Neural cell (in vitro differentiated cells): ENCODE measurements around the gene NTHL1. TPM values are rescaled to one million over a fixed set of nuclear protein-coding genes. Genes with fewer than 3 reads are reported as not detected.

Experiments
- H2AFZ ChIP-seq: fragments of 200-600, 300-800 bp; sonication (generic), shearing (Covaris generic); 2 replicates; pipeline ENCODE4 v1.6.0; 2014; ENCODE audit warnings: low read depth, mild to moderate bottlenecking, antibody characterized with exemption, low read length, moderate library complexity
- H3F3A ChIP-seq: fragments of 200-600 bp; shearing (Covaris generic); 2 replicates; pipeline ENCODE4 v1.6.1; 2016; ENCODE audit warnings: mild to moderate bottlenecking, moderate library complexity, mixed read lengths, antibody characterized with exemption, low read length; ENCODE audit not compliant: insufficient read depth, poor library complexity, severe bottlenecking
- H3K27ac ChIP-seq: fragments of 200-600, 300-800 bp; sonication (generic), shearing (Covaris generic); 2 replicates; pipeline ENCODE4 v1.5.1; 2014; ENCODE audit warnings: mild to moderate bottlenecking, low read length, moderate library complexity
- H3K27me3 ChIP-seq: fragments of 300-800, 200-600 bp; sonication (generic), shearing (Covaris generic); 2 replicates; pipeline ENCODE4 v1.6.0; 2014; ENCODE audit warnings: mild to moderate bottlenecking, low read depth, low read length, moderate library complexity; ENCODE audit not compliant: insufficient read depth
- H3K36me3 ChIP-seq: fragments of 300-800, 200-600 bp; sonication (generic), shearing (Covaris generic); 2 replicates; pipeline ENCODE4 v1.5.1; 2014; ENCODE audit warnings: mild to moderate bottlenecking, antibody characterized with exemption, low read length, moderate library complexity; ENCODE audit not compliant: insufficient read depth
- H3K4me2 ChIP-seq: fragments of 300-800, 200-600 bp; sonication (generic), shearing (Covaris generic); 2 replicates; pipeline ENCODE4 v1.6.0; 2014; ENCODE audit warnings: mild to moderate bottlenecking, low read length
- H3K4me3 ChIP-seq: fragments of 300-800, 200-600 bp; sonication (generic), shearing (Covaris generic); 2 replicates; pipeline ENCODE4 v1.5.1; 2014; ENCODE audit warnings: mild to moderate bottlenecking, low read length, moderate library complexity
- H3K79me2 ChIP-seq: fragments of 200-600 bp; shearing (Covaris generic); replicated peaks from 2 replicates; pipeline ENCODE4 v1.6.0; 2014; ENCODE audit warnings: mild to moderate bottlenecking, low read length, moderate library complexity; ENCODE audit not compliant: insufficient read depth
- H3K9ac ChIP-seq: fragments of 300-800, 200-600 bp; sonication (generic), shearing (Covaris generic); 2 replicates; pipeline ENCODE4 v1.6.1; 2016; ENCODE audit warnings: mild to moderate bottlenecking, low read length, mixed read lengths
- H3K9me2 ChIP-seq: fragments of 200-600 bp; shearing (Covaris generic); 2 replicates; pipeline ENCODE4 v1.6.1; 2016; ENCODE audit warnings: mild to moderate bottlenecking, low read length, mixed read lengths; ENCODE audit not compliant: insufficient read depth
- H3K9me3 ChIP-seq: fragments of 200-600, 300-800 bp; sonication (generic), shearing (Covaris generic); 2 replicates; pipeline ENCODE4 v1.6.1; 2016; ENCODE audit warnings: mild to moderate bottlenecking, mixed run types, low read length, moderate library complexity, mixed read lengths
- H4K20me1 ChIP-seq: fragments of 200-600 bp; shearing (Covaris generic); 2 replicates; pipeline ENCODE4 v1.6.1; 2016; ENCODE audit warnings: mild to moderate bottlenecking, mixed run types; ENCODE audit not compliant: insufficient read depth
- CTCF ChIP-seq: fragments of 450-650 bp; IDR thresholded peaks from 2 replicates; pipeline ENCODE4 v1.5.1; 2014; ENCODE audit warnings: antibody characterized with exemption, mild to moderate bottlenecking, moderate library complexity; ENCODE audit not compliant: poor library complexity, severe bottlenecking
- EP300 ChIP-seq: fragments of 450-650 bp; conservative IDR thresholded peaks from 2 replicates; pipeline ENCODE4 v1.6.1; 2014; ENCODE audit warnings: antibody characterized with exemption, mild to moderate bottlenecking, moderate library complexity; ENCODE audit not compliant: poor library complexity, severe bottlenecking
- EZH2 ChIP-seq: fragments of 200-600, 300-800 bp; shearing (Covaris generic), sonication (generic); IDR thresholded peaks from 2 replicates; pipeline ENCODE4 v1.6.1; 2014; ENCODE audit warnings: antibody characterized with exemption, low read length, borderline replicate concordance, mild to moderate bottlenecking; ENCODE audit not compliant: insufficient read depth, poor library complexity, severe bottlenecking
- MXI1 ChIP-seq: fragments of 450-650 bp; conservative IDR thresholded peaks from 2 replicates; pipeline ENCODE4 v1.6.1; 2014; ENCODE audit warnings: antibody characterized with exemption, mild to moderate bottlenecking; ENCODE audit not compliant: poor library complexity, severe bottlenecking
- POLR2AphosphoS5 ChIP-seq: IDR thresholded peaks from 2 replicates; pipeline ENCODE4 v1.6.1; 2012
- RAD21 ChIP-seq: fragments of 450-650 bp; conservative IDR thresholded peaks from 2 replicates; pipeline ENCODE4 v1.6.1; 2014; ENCODE audit warnings: antibody characterized with exemption, mild to moderate bottlenecking, moderate library complexity
- REST ChIP-seq: IDR thresholded peaks from 2 replicates; pipeline ENCODE4 v1.6.1; 2012; ENCODE audit warnings: borderline replicate concordance
- SMC3 ChIP-seq: fragments of 450-650 bp; conservative IDR thresholded peaks from 2 replicates; pipeline ENCODE4 v1.6.1; 2014; ENCODE audit warnings: antibody characterized with exemption, mild to moderate bottlenecking, moderate library complexity; ENCODE audit not compliant: poor library complexity
- TAF1 ChIP-seq: IDR thresholded peaks from 2 replicates; pipeline ENCODE4 v1.6.1; 2012; ENCODE audit warnings: low read depth
- polyA plus RNA-seq: library from polyadenylated mRNA; depleted of rRNA; stranded (reverse); fragments of >200 nt; gene quantifications from 2 replicates; pipeline ENCODE4 v1.2.3, GENCODE V29; 2014

Gene NTHL1
- polyA plus RNA-seq, 1 donor from 2014 or later: 43.1 TPM

DNA sequence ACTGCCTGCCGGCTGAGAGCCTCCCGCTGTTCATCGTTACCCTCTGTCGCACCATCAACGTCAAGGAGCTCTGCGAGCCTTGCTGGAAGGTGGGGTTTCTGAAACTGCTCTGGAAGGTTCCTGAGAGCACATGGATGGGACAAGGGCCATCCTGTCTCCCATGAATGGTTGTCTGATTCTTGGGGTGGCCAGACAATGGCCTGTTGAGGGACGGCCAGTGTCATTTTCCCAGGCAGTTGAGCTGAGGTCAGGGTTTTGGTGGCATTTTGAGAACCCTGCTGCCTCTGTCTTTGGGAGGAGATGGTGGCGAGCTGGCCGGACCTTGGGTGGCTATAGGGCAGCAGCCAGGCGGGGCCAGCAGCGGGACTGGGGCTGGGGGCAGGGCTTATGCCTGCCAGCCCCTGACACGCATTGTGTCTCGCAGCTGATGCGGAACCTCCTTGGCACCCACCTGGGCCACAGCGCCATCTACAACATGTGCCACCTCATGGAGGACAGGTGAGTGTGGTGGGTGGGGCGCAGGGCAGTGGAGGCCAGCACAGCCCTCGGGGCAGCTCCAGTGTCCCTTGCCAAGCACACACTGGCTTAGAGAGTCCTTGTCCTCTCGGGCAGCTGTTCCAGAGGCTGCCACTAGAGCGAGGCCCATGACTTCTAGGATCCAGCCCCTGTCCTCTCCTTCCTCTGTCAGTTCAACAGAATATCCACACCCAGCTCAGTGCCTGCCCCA, 9.2 kb upstream of the NTHL1 start:
- H3K27ac ChIP-seq: no peak overlapping the region
- no peak overlapping the region for H3K4me3 ChIP-seq
- H4K20me1 ChIP-seq: no peaks in the 10 kb centered on the region
- no peak overlapping the region for H3K4me2 ChIP-seq
- TF ChIP-seq EP300 (no peak), TAF1 (no peak), POLR2AphosphoS5 (no peak), MXI1 (no peak), SMC3 (no peak), REST (no peak), CTCF (no peak)
- no peaks in the 10 kb centered on the region for H3K79me2 ChIP-seq
- H3K9ac ChIP-seq: no peak overlapping the region
- no peaks in the 10 kb centered on the region for H3K27me3 ChIP-seq
- no peaks in the 10 kb centered on the region for H3K9me2 ChIP-seq
- H3K36me3 ChIP-seq: no peaks in the 10 kb centered on the region
- H2AFZ ChIP-seq: no peak overlapping the region
- no peaks in the 10 kb centered on the region for H3K9me3 ChIP-seq
- H3F3A ChIP-seq: no peaks in the 10 kb centered on the region

- no peak overlapping the region for H3K27ac ChIP-seq
- H3K79me2 ChIP-seq: no peaks in the 10 kb centered on the region
- no peaks in the 10 kb centered on the region for H3K36me3 ChIP-seq
- no peaks in the 10 kb centered on the region for H4K20me1 ChIP-seq
- H3F3A ChIP-seq: no peaks in the 10 kb centered on the region
- no peaks in the 10 kb centered on the region for H3K9me2 ChIP-seq
- H3K27me3 ChIP-seq: no peaks in the 10 kb centered on the region
- no peaks in the 10 kb centered on the region for H3K9me3 ChIP-seq
- H3K4me3 ChIP-seq: no peak overlapping the region
- no peak overlapping the region for H2AFZ ChIP-seq
- H3K4me2 ChIP-seq: no peak overlapping the region
- no peak for TF ChIP-seq MXI1
- TF ChIP-seq SMC3: no peak
- TF ChIP-seq TAF1: no peak
- no peak for TF ChIP-seq CTCF
- no peak for TF ChIP-seq REST
- TF ChIP-seq EZH2: no peak
- no peak for TF ChIP-seq EP300
- TF ChIP-seq RAD21: no peak
- TF ChIP-seq POLR2AphosphoS5: no peak
- H3K9ac ChIP-seq: no peak overlapping the region
Measured at GRCh38 chr16:2056077-2056476, 8.4 kb upstream of the NTHL1 start.
